Ovary (tissue), 9 donors: ENCODE results near the gene LINC00305. TPM values are rescaled to one million over a fixed set of nuclear protein-coding genes. Genes with fewer than 3 reads are reported as not detected.

Experiments used
- DNase-seq, 5 donors: peaks; one replicate each; pipeline ENCODE4 v3.0.0-alpha.2; 2019 to 2020
- H3K27ac ChIP-seq, 2 donors: fragments of 200-600 bp; one replicate each; pipeline versions ENCODE4 v1.5.1 to v1.8.0; 2019 to 2022
- H3K27me3 ChIP-seq: fragments of 200-600 bp; one replicate; pipeline ENCODE4 v1.8.0; 2022
- H3K36me3 ChIP-seq: fragments of 200-600 bp; sonication (generic); one replicate; pipeline ENCODE4 v1.5.1; 2019
- H3K4me1 ChIP-seq: one replicate; pipeline ENCODE4 v1.8.1; 2013; ENCODE audit warnings: mild to moderate bottlenecking, moderate library complexity; ENCODE audit not compliant: insufficient read depth
- H3K4me3 ChIP-seq: fragments of 200-600 bp; sonication (generic); one replicate; pipeline ENCODE4 v1.5.1; 2017
- H3K9me3 ChIP-seq, 2 donors: fragments of 200-600 bp in 1 of 2; sonication (generic) in 1 of 2; one replicate each; pipeline versions ENCODE4 v1.5.1 to v1.8.1; 2013 to 2019; ENCODE audit warnings: mild to moderate bottlenecking in 1 of 2, moderate library complexity in 1 of 2
- CTCF ChIP-seq, 3 donors: fragments of 450-650 bp in 2 of 3; fragments of 200-600 bp in 1 of 3; IDR thresholded peaks; one replicate each; pipeline versions ENCODE4 v1.5.1 to v1.8.0; 2016 to 2022; ENCODE audit warnings: antibody characterized with exemption in 3 of 3, mild to moderate bottlenecking in 1 of 3
- EP300 ChIP-seq: sonication (generic); formaldehyde crosslinking; IDR thresholded peaks from one replicate; pipeline ENCODE4 v1.6.1; 2017; ENCODE audit warnings: antibody characterized with exemption
- POLR2A ChIP-seq: fragments of 450-650 bp; IDR thresholded peaks from one replicate; pipeline ENCODE4 v1.6.1; 2017; ENCODE audit warnings: antibody characterized with exemption, mild to moderate bottlenecking, moderate library complexity
- WGBS, 3 donors: extraction: QIAGEN DNeasy Blood & Tissue Kit in 1 of 3; methylation state at CpG; one replicate each; pipeline versions ENCODE4 v1.1.5 to v1.1.7; 2013 to 2017; 5-methylcytosine and 5-hydroxymethylcytosine counted together
- intact Hi-C, 4 donors: fragments of 100-400 bp; cut with DNase I; formaldehyde crosslinking; loops; one replicate each; pipeline versions ENCODE4 v1.11.0 to v1.15.1; 2022 to 2023
- polyA plus RNA-seq, 2 donors: library from polyadenylated mRNA; stranded (reverse); fragments of 200-250 nt in 1 of 2; fragments of 350-450 nt in 1 of 2; fragmentation: Illumina TruSeq in 1 of 2; extraction: RNeasy Lipid Tissue Mini Kit (QIAGEN cat#74804) in 1 of 2; gene quantifications; one replicate each; pipeline ENCODE4 v1.2.3, GENCODE V29; 2013 to 2014
- total RNA-seq, 7 donors: library from RNA; depleted of rRNA in 2 of 7; stranded (reverse); fragments of >200 nt in 2 of 7; fragmentation: NEBNext Ultra II Directional in 3 of 7; extraction: Animal tissue kit (Norgen Biotek cat#: 25700) in 3 of 7; gene quantifications; one replicate each; pipeline versions ENCODE4 v1.1.0 to v1.2.4, GENCODE V29; 2016 to 2023
- donor health status: DM: no; HTN: no; CAD: no; lungs with moderate emphysema.
- donor health status: DM: no; HTN: no; CAD: no.
- donor health status: Bipolar disorder and iron deficiency.
- donor health status: DM: yes; HTN: yes; CAD: no.
- donor health status: DM: no; HTN: no; CAD: no.
- donor health status: DM: yes; HTN: yes; CAD: no.

Gene LINC00305
- total and polyA plus RNA-seq, 9 donors: 0.12 TPM; not detected in 8

- Histone ChIP-seq H3K27me3 (no peaks in the 10 kb centered on the region), H3K4me1 (no peaks in the 10 kb centered on the region), H3K27ac (no peak overlapping the region), H3K4me3 (no peak overlapping the region), H3K36me3 (no peaks in the 10 kb centered on the region), H3K9me3 (no peaks in the 10 kb centered on the region)
- intact Hi-C loops: no loop called here
- whole genome bisulfite sequencing, 3 donors: 94 to 96% (median 94%) methylated on average over 4 of the region's 4 CpGs
- no peak for TF ChIP-seq CTCF (IDR thresholded peaks at IDR 0.05)
- no peak for TF ChIP-seq EP300
- TF ChIP-seq POLR2A: no peak
- DNase-seq: no peak
These were observed 44.9 kb downstream of the LINC00305 start for GRCh38 chr18:64103986-64104385.

GRCh38 chr18:64100116-64100922, 48.6 kb downstream of the LINC00305 start:
- no peak for DNase-seq
- Histone ChIP-seq H3K27me3 (no peaks in the 10 kb centered on the region), H3K4me3 (no peak overlapping the region), H3K36me3 (no peaks in the 10 kb centered on the region), H3K4me1 (no peaks in the 10 kb centered on the region), H3K27ac (no peak overlapping the region), H3K9me3 (no peaks in the 10 kb centered on the region)
- intact Hi-C loops: no loop called here
- no peak for TF ChIP-seq CTCF (IDR thresholded peaks at IDR 0.05)
- TF ChIP-seq EP300: no peak
- TF ChIP-seq POLR2A: no peak
- 72 to 77% (median 76%) methylated on average over 6 of the region's 6 CpGs for whole genome bisulfite sequencing, 3 donors

- H3K4me3 ChIP-seq: no peak overlapping the region
- TF ChIP-seq CTCF (IDR thresholded peaks at IDR 0.05) (no peak), EP300 (no peak), POLR2A (no peak)
- H3K4me1 ChIP-seq: no peaks in the 10 kb centered on the region
- no peaks in the 10 kb centered on the region for H3K27me3 ChIP-seq
- DNase-seq: no peak
- no peaks in the 10 kb centered on the region for H3K9me3 ChIP-seq
- H3K27ac ChIP-seq: no peak overlapping the region
- intact Hi-C loops: no loop called here
- H3K36me3 ChIP-seq: no peaks in the 10 kb centered on the region
- WGBS, 3 donors: 90 to 95% (median 94%) methylated on average over 3 of the region's 3 CpGs
These were observed 49.6 kb downstream of the LINC00305 start for GRCh38 chr18:64099244-64099643.

- Histone ChIP-seq H3K4me3 (no peak overlapping the region), H3K27ac (no peak overlapping the region), H3K9me3 (no peaks in the 10 kb centered on the region), H3K27me3 (no peaks in the 10 kb centered on the region), H3K36me3 (no peaks in the 10 kb centered on the region), H3K4me1 (no peaks in the 10 kb centered on the region)
- DNase-seq: no peak
- TF ChIP-seq CTCF (IDR thresholded peaks at IDR 0.05) (no peak), EP300 (no peak)
- intact Hi-C loops: no loop called here
- WGBS, 3 donors: 64 to 66% (median 65%) methylated on average over 3 of the region's 3 CpGs
These were observed 51.4 kb downstream of the LINC00305 start for GRCh38 chr18:64097497-64097896.
